GM18526 (cell line): ENCODE results near the gene OR6V1.

Source experiments
- POLR2A ChIP-seq: IDR thresholded peaks from 3 replicates; pipeline ENCODE4 v1.6.1; 2011; ENCODE audit not compliant: insufficient read length; ENCODE audit errors: extremely low read depth

Gene OR6V1

DNA sequence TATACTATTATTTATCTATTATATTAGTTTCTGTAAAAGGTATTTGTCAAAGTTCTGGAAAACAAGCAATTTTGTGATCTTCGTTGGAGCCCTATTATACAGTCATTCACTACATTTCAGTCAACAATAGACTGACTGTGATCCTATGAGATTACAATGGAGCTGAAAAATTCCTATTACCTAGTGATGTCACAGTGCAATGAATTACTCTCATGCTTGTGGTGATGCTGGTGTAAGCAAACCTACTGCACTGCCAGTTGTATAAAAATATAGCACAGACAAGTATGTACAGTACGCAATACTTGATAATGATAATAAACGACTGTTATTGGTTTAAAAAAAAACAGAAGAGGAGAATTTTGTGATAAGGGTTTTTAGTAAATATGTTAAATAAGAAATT lies 21.4 kb downstream of the OR6V1 start:
- no peak for TF ChIP-seq POLR2A

DNA sequence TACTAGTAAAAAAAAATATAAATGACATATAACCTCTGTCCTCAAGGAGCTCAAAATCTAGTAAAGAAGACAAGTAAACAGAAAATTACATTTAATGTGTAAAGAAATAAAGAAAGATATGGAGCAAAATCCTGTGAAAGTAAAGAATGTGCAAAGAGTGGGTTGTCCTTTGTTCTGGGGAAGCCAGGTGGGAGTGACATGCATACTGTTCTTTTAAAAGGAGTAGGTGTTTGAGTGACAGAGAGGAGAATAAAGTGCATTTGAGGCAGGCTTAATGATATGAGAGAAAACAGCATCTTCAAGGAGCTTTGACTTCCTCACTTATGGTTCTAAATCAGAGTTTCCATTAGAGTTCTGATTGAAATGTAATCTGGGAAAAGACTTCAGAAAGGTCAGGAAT lies 22.0 kb downstream of the OR6V1 start:
- TF ChIP-seq POLR2A: no peak

DNA sequence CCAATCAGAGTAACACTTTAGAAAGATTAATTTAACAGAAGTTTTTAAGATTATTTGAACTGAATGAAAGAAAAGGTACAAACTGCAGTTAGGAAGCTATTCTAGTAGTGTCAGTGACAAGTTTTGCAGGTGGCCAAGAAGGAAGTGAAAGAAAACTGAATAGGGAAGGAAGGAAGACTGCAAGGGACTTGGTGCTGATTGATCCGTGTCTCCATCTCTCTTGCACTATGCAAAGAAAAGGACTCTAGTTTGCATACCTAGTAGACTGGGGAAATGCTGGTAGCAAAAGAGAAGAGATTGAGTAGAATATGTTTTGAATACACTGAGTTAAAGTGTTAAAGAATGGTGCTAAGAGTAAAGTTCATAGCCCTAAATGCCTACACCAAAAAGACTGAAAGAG lies 33.0 kb downstream of the OR6V1 start:
- TF ChIP-seq POLR2A: no peak

DNA sequence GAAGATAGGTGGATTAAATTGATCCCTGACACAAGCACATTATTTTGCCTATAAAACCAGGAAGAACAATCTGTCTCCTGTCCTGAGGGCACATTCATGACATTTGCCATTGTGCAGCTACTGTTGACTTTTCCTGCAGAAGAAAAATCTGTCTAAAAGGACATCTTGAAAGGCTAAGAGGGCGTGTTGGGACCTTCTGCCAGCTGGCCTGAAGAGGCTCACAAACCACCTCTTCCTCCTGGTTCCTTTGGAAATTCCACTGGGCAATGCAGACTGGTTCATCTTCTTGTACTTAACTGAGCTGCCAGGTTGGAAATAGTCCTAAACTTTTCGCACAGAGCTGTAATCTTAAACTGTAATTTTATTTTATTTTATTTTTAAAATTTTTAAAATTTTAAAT lies 44.0 kb downstream of the OR6V1 start:
- no peak for TF ChIP-seq POLR2A
